Activated CD8-positive, alpha-beta memory T cell treated with anti-CD3 and anti-CD28 coated beads for 4 hours (primary cell): Measurements from ENCODE around the gene P4HTM.

Experiments used
- DNase-seq, 2 donors: peaks; one replicate each; pipeline ENCODE4 v3.0.0-alpha.2; 2020; ENCODE audit warnings: low read depth in 2 of 2

Gene P4HTM

GRCh38 chr3:48989796-48990635 is at the start of gene P4HTM:
TSS of gene P4HTM (plus strand) at chr3:48990241. CDS start at chr3:48990257, 16 bp downstream.
- DNase-seq = peak; percentile 74 to 75

- DNase-seq = no peak
Measured at GRCh38 chr3:48945432-48945831, 44.6 kb upstream of the P4HTM start.

GRCh38 chr3:48945891-48946549 is 44.0 kb upstream of the P4HTM start:
- DNase-seq = no peak

- DNase-seq = no peak
Measured at GRCh38 chr3:48949376-48949717, 40.7 kb upstream of the P4HTM start.

GRCh38 chr3:48950051-48950450 is 40.0 kb upstream of the P4HTM start:
- no peak for DNase-seq

GRCh38 chr3:48951764-48952163 is 38.3 kb upstream of the P4HTM start:
- DNase-seq = no peak

GRCh38 chr3:48952510-48953118 is 37.4 kb upstream of the P4HTM start:
- peak in 1 of 2 donors; percentile 19 for DNase-seq

- DNase-seq = no peak
Measured at GRCh38 chr3:48957006-48957705, 32.9 kb upstream of the P4HTM start.

GRCh38 chr3:48960841-48961413 is 29.1 kb upstream of the P4HTM start:
- no peak for DNase-seq

- DNase-seq = no peak
Measured at GRCh38 chr3:48962340-48962739, 27.7 kb upstream of the P4HTM start.

GRCh38 chr3:48962939-48963338 is 27.1 kb upstream of the P4HTM start:
- DNase-seq = no peak

GRCh38 chr3:48963591-48963990 is 26.4 kb upstream of the P4HTM start:
- no peak for DNase-seq

GRCh38 chr3:48966367-48966766 is 23.7 kb upstream of the P4HTM start:
- no peak for DNase-seq

GRCh38 chr3:48966876-48967361 is 23.1 kb upstream of the P4HTM start:
- no peak for DNase-seq

GRCh38 chr3:48970586-48970985 is 19.5 kb upstream of the P4HTM start:
- DNase-seq = no peak

- no peak for DNase-seq
Measured at GRCh38 chr3:48974076-48974864, 15.8 kb upstream of the P4HTM start.

- DNase-seq = no peak
Measured at GRCh38 chr3:48979451-48979850, 10.6 kb upstream of the P4HTM start.

GRCh38 chr3:48980295-48980694 is 9.7 kb upstream of the P4HTM start:
- no peak for DNase-seq

- no peak for DNase-seq
Measured at GRCh38 chr3:48982016-48982415, 8.0 kb upstream of the P4HTM start.

- no peak for DNase-seq
Measured at GRCh38 chr3:48982686-48983085, 7.4 kb upstream of the P4HTM start.

- no peak for DNase-seq
Measured at GRCh38 chr3:48983096-48983495, 6.9 kb upstream of the P4HTM start.
